Karpas-422 (cell line): ENCODE data around the gene SNED1. TPM values are rescaled to one million over a fixed set of nuclear protein-coding genes. Genes with fewer than 3 reads are reported as not detected.

Experiments used
- DNase-seq: peaks from one replicate; pipeline ENCODE4 v3.0.0-alpha.2; 2015
- H2AFZ ChIP-seq: fragments of 200-600 bp; sonication (generic); 2 replicates; pipeline ENCODE4 v1.6.1; 2014; ENCODE audit warnings: antibody characterized with exemption, low read length, mixed read lengths
- H3K27ac ChIP-seq: fragments of 200-600 bp; sonication (generic); 2 replicates; pipeline ENCODE4 v1.5.1; 2014; ENCODE audit warnings: mild to moderate bottlenecking, low read length, moderate library complexity
- H3K27me3 ChIP-seq: fragments of 200-600 bp; sonication (generic); 2 replicates; pipeline ENCODE4 v1.6.1; 2014; ENCODE audit warnings: low read length, mixed read lengths
- H3K36me3 ChIP-seq: fragments of 200-600 bp; sonication (generic); 2 replicates; pipeline ENCODE4 v1.6.1; 2014; ENCODE audit warnings: low read length, mixed read lengths; ENCODE audit not compliant: insufficient read depth
- H3K4me1 ChIP-seq: fragments of 200-600 bp; sonication (generic); 2 replicates; pipeline ENCODE4 v1.6.1; 2014; ENCODE audit warnings: mild to moderate bottlenecking, low read length, mixed read lengths
- H3K4me2 ChIP-seq: fragments of 200-600 bp; sonication (generic); 2 replicates; pipeline ENCODE4 v1.6.1; 2014; ENCODE audit warnings: low read length, low read depth, mild to moderate bottlenecking; ENCODE audit not compliant: poor library complexity, severe bottlenecking
- H3K4me3 ChIP-seq: fragments of 200-600 bp; sonication (generic); 2 replicates; pipeline ENCODE4 v1.5.1; 2014; ENCODE audit warnings: mild to moderate bottlenecking, antibody characterized with exemption, low read length, mixed read lengths
- H3K79me2 ChIP-seq: fragments of 200-600 bp; sonication (generic); 2 replicates; pipeline ENCODE4 v1.6.1; 2014; ENCODE audit warnings: mild to moderate bottlenecking, low read length, mixed read lengths
- H3K9ac ChIP-seq: fragments of 200-600 bp; sonication (generic); 2 replicates; pipeline ENCODE4 v1.6.0; 2014; ENCODE audit warnings: low read length
- H3K9me2 ChIP-seq: fragments of 200-600 bp; sonication (generic), shearing (Covaris generic); replicated peaks from 2 replicates; pipeline ENCODE4 v1.6.0; 2014; ENCODE audit warnings: mild to moderate bottlenecking, low read length, moderate library complexity; ENCODE audit not compliant: insufficient read depth
- H3K9me3 ChIP-seq: fragments of 300-700, 200-600 bp; sonication (generic); 2 replicates; pipeline ENCODE4 v1.6.1; 2014; ENCODE audit warnings: low read length, mixed read lengths
- H4K20me1 ChIP-seq: fragments of 200-600 bp; sonication (generic); 2 replicates; pipeline ENCODE4 v1.6.1; 2014; ENCODE audit warnings: mild to moderate bottlenecking, antibody characterized with exemption, low read length, low read depth; ENCODE audit not compliant: insufficient read depth
- total RNA-seq: library from RNA; depleted of rRNA; stranded (reverse); fragments of >200 nt; shearing (Covaris generic); gene quantifications from 2 replicates; pipeline ENCODE4 v1.2.3, GENCODE V29; 2014; ENCODE audit warnings: low replicate concordance

Gene SNED1
- total RNA-seq, 1 experiment from 2014 or later: 1.9 TPM

- H3K9ac ChIP-seq: no peak overlapping the region
- no peak overlapping the region for H2AFZ ChIP-seq
- no peaks in the 10 kb centered on the region for H3K27me3 ChIP-seq
- no peaks in the 10 kb centered on the region for H4K20me1 ChIP-seq
- no peak overlapping the region for H3K27ac ChIP-seq
- no peak for DNase-seq
- H3K9me3 ChIP-seq: peaks cover 8% of the 10 kb centered on the region; the same call in 1 of the 2 replicates
- no peaks in the 10 kb centered on the region for H3K36me3 ChIP-seq
- H3K4me2 ChIP-seq: no peak overlapping the region
- no peaks in the 10 kb centered on the region for H3K9me2 ChIP-seq
- no peak overlapping the region for H3K4me3 ChIP-seq
- H3K4me1 ChIP-seq: peaks cover 6% of the 10 kb centered on the region
- no peaks in the 10 kb centered on the region for H3K79me2 ChIP-seq
Observed at GRCh38 chr2:241030333-241030680, 31.9 kb downstream of the SNED1 start.

DNA sequence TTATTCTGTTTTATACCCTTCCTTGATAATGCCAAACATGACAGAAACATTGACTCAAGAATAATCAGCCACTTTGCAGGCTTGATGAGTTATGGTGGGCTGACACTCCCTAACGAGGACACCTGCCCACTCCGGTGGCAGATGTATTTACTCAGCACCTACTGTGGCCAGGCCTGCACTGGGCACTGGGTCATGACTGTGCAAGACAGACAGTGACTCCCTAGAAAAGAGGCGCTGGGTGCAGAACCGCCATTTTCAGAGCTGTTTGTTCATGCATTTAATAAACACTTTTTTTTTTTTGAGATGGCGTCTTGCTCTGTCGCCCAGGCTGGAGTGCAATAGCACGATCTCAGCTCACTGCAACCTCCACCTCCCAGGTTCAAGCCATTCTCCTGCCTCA lies 32.5 kb downstream of the SNED1 start:
- H3K9me2 ChIP-seq: no peaks in the 10 kb centered on the region
- no peak overlapping the region for H3K4me2 ChIP-seq
- no peak overlapping the region for H3K9ac ChIP-seq
- DNase-seq: no peak
- H4K20me1 ChIP-seq: no peaks in the 10 kb centered on the region
- H2AFZ ChIP-seq: no peak overlapping the region
- peaks cover 8% of the 10 kb centered on the region for H3K4me1 ChIP-seq
- no peaks in the 10 kb centered on the region for H3K79me2 ChIP-seq
- H3K27ac ChIP-seq: no peak overlapping the region
- peaks cover 8% of the 10 kb centered on the region; the same call in 1 of the 2 replicates for H3K9me3 ChIP-seq
- H3K36me3 ChIP-seq: no peaks in the 10 kb centered on the region
- H3K27me3 ChIP-seq: no peaks in the 10 kb centered on the region
- H3K4me3 ChIP-seq: no peak overlapping the region

- H3K36me3 ChIP-seq: no peaks in the 10 kb centered on the region
- no peak for DNase-seq
- H3K79me2 ChIP-seq: no peaks in the 10 kb centered on the region
- H3K4me2 ChIP-seq: no peak overlapping the region
- no peaks in the 10 kb centered on the region for H3K27me3 ChIP-seq
- no peaks in the 10 kb centered on the region for H4K20me1 ChIP-seq
- peaks cover 15% of the 10 kb centered on the region for H3K4me1 ChIP-seq
- H3K4me3 ChIP-seq: no peak overlapping the region
- H3K9me2 ChIP-seq: no peaks in the 10 kb centered on the region
- H3K27ac ChIP-seq: no peak overlapping the region
- no peak overlapping the region for H3K9ac ChIP-seq
- H2AFZ ChIP-seq: no peak overlapping the region
- H3K9me3 ChIP-seq: peaks cover 2% of the 10 kb centered on the region; the same call in 1 of the 2 replicates
Observed at GRCh38 chr2:241031436-241032165, 33.2 kb downstream of the SNED1 start.

- Histone ChIP-seq H3K9me3 (no peaks in the 10 kb centered on the region), H3K9me2 (no peaks in the 10 kb centered on the region), H2AFZ (no peak overlapping the region), H3K79me2 (no peaks in the 10 kb centered on the region), H3K4me2 (no peak overlapping the region), H3K27ac (no peak overlapping the region), H3K27me3 (0 out of 2 replicates have a peak, but pooled peaks cover 2% of the 10 kb centered on the region), H4K20me1 (0 out of 2 replicates have a peak, but pooled peaks cover under 1% of the 10 kb centered on the region), H3K4me1 (peaks cover 33% of the 10 kb centered on the region), H3K9ac (no peak overlapping the region), H3K4me3 (no peak overlapping the region), H3K36me3 (no peaks in the 10 kb centered on the region)
- DNase-seq: no peak
Observed at GRCh38 chr2:241033336-241033987, 35.0 kb downstream of the SNED1 start.

DNA sequence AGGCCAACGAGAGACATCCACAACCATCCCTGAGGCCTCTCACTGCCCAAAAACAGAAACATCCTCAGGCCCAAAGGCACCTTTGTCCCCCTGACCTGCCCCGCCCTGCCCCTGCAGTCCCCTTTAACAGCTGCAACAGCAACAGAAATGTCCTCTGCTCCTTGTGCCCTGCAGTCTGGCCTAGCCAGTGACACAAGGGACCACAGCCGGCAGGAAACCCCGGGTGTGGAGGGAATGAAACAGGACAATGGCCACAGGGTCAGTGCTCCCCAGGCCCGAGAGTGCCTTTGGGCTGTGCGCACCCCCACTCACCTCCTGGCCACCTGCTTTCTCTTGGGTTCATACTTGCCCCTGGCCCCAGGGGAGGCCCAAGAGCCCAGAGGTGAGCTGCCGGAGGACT lies 35.6 kb downstream of the SNED1 start:
- Histone ChIP-seq H2AFZ (no peak overlapping the region), H3K4me2 (no peak overlapping the region), H3K36me3 (no peaks in the 10 kb centered on the region), H3K27me3 (0 out of 2 replicates have a peak, but pooled peaks cover 2% of the 10 kb centered on the region), H3K4me3 (no peak overlapping the region), H3K4me1 (peaks cover 39% of the 10 kb centered on the region), H3K9ac (no peak overlapping the region), H3K9me3 (no peaks in the 10 kb centered on the region), H3K27ac (no peak overlapping the region), H4K20me1 (0 out of 2 replicates have a peak, but pooled peaks cover 4% of the 10 kb centered on the region), H3K79me2 (no peaks in the 10 kb centered on the region), H3K9me2 (no peaks in the 10 kb centered on the region)
- DNase-seq: no peak

GRCh38 chr2:241034490-241035141 lies 36.2 kb downstream of the SNED1 start:
- no peaks in the 10 kb centered on the region for H3K9me3 ChIP-seq
- no peaks in the 10 kb centered on the region for H3K9me2 ChIP-seq
- H3K4me2 ChIP-seq: no peak overlapping the region
- H4K20me1 ChIP-seq: 0 out of 2 replicates have a peak, but pooled peaks cover 4% of the 10 kb centered on the region
- peaks cover 45% of the 10 kb centered on the region for H3K4me1 ChIP-seq
- no peak overlapping the region; the same call in 1 of the 2 replicates for H3K27ac ChIP-seq
- 0 out of 2 replicates have a peak, but pooled peaks cover 2% of the 10 kb centered on the region for H3K27me3 ChIP-seq
- H2AFZ ChIP-seq: no peak overlapping the region
- DNase-seq: no peak
- H3K4me3 ChIP-seq: no peak overlapping the region
- peak overlapping the region; percentile 46; the same call in 1 of the 2 replicates for H3K9ac ChIP-seq
- H3K36me3 ChIP-seq: no peaks in the 10 kb centered on the region
- H3K79me2 ChIP-seq: no peaks in the 10 kb centered on the region

GRCh38 chr2:241035142-241035817 lies 36.9 kb downstream of the SNED1 start:
- H3K4me2 ChIP-seq: peak overlapping the region; percentile 38
- H3K4me1 ChIP-seq: peaks cover 52% of the 10 kb centered on the region
- H3K4me3 ChIP-seq: no peak overlapping the region
- H2AFZ ChIP-seq: no peak overlapping the region
- H3K79me2 ChIP-seq: no peaks in the 10 kb centered on the region
- H3K9ac ChIP-seq: peak overlapping the region; percentile 46
- peak overlapping the region; percentile 19; the same call in 1 of the 2 replicates for H3K27ac ChIP-seq
- H3K36me3 ChIP-seq: no peaks in the 10 kb centered on the region
- 0 out of 2 replicates have a peak, but pooled peaks cover 2% of the 10 kb centered on the region for H3K27me3 ChIP-seq
- DNase-seq: peak; percentile 63
- H3K9me3 ChIP-seq: no peaks in the 10 kb centered on the region
- 0 out of 2 replicates have a peak, but pooled peaks cover 4% of the 10 kb centered on the region for H4K20me1 ChIP-seq
- no peaks in the 10 kb centered on the region for H3K9me2 ChIP-seq
